CD4-positive, alpha-beta T cell treated with Interleukin-12 subunit alpha and Interleukin-12 subunit beta, for 1 hour (primary cell): ENCODE data around the gene DNM3.
"Not testable (repeated sequence)": the region's sequence is repeated elsewhere in the genome, so short reads cannot be mapped to it uniquely, and the experiment has no call there.

Experiments used
- DNase-seq: peaks from one replicate; pipeline ENCODE4 v3.0.0-alpha.2; 2020

Gene DNM3

DNA sequence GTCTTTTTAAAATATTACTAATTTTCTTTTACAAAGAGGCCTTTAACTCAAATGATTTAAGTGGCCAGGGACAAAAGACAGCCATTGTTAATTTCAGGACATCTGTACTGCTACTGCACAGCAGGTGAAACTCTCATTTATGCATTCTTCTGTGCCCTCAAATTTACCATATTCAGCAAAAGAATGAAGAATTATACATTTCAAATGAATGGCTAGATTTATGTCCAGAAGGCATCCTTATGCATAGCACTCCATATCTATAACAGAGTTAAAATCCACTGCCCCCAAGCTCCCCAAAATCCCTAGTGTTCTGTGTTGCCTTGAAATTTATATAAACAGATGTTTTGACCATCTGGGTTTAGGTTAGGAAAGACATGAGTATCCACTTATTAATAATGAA lies 202.6 kb downstream of the DNM3 start:
- no peak for DNase-seq

DNA sequence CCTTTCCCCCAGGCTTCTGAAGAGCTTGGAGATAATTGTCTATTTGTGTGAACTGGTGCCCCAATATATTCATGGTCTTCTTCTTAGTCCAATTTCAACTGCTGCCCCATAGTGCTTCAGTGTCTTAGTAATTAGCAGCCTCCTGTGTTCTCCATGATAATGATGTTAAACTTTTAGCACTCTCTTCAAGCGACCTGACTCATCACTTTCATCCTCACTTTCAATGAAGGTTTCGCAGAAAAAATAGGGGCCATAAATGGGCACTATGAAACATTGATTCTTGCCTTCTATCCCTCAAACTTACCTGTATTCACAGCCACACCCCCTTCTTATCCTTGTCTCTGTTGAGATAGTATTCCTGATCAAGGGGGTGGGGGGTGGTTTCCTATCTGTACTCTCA lies 210.6 kb downstream of the DNM3 start:
- DNase-seq, result no peak

DNA sequence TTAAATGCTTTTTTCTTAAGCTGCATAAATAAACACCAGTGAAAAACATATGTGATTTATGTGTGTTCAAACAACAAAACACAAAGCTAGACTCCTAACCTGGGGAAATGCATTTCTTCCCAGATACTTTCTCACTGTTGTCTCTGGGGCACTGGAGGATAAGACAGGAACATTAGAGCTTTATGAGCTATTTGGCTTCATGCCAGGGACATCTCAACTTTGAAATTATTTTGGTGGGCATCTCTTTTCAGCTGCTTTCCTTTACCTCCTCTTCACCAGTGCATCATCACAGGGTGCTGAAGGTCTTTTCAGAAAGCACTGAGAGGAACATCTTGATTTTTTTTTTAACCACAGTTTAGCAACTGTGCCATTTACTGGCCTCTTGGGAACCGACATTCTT lies 212.9 kb downstream of the DNM3 start:
- DNase-seq, result no peak

DNA sequence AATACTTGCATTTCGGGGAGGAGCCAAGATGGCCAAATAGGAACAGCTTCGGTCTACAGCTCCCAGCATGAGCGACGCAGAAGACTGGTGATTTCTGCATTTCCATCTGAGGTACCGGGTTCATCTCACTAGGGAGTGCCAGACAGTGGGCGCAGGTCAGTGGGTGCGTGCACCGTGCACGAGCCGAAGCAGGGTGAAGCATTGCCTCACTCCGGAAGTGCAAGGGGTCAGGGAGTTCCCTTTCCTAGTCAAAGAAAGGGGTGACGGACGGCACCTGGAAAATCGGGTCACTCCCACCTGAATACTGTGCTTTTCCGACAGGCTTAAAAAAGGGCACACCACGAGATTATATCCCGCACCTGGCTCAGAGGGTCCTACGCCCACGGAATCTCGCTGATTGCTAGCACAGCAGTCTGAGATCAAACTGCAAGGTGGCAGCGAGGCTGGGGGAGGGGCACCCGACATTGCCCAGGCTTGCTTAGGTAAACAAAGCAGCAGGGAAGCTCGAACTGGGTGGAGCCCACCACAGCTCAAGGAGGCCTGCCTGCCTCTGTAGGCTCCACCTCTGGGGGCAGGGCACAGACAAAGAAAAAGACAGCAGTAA lies 214.6 kb downstream of the DNM3 start:
- DNase-seq, result not testable (repeated sequence)

DNA sequence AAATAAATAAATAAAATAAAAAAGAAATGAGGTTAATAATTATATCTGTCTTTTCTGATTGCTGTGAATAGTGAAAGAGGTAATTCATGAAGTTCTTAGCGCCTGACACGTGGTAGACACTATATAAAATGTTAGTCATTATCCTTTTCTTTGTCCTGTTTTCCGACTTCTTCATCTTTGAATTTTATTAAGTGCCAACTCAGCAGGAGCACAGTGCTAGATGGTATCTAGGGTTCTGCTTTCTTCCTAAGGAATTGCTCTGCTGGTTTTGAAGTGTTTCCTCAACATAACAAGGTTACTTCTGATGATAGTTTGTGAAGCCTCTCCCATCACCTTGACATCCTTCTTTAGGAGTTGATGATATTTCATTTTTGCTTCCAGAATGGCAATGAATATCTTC lies 227.0 kb downstream of the DNM3 start:
- DNase-seq, result no peak

DNA sequence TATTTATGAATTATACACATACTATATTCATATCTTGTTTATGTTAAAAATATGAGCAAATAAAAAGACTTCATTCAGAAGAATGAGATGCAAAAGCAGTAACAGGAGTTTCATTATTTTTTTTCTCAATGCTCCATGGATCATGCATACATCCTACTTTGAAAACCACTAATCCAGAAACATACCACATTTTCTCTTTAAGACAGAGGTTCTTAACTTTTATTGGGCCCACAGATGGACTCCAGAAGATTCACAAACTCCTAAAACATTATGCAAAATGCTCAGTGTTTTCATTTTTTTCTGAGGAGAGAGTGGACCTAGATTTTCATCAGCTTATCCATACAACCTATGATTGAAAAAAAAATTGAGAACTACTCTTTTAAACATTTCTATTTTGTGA lies 227.8 kb downstream of the DNM3 start:
- no peak for DNase-seq

DNA sequence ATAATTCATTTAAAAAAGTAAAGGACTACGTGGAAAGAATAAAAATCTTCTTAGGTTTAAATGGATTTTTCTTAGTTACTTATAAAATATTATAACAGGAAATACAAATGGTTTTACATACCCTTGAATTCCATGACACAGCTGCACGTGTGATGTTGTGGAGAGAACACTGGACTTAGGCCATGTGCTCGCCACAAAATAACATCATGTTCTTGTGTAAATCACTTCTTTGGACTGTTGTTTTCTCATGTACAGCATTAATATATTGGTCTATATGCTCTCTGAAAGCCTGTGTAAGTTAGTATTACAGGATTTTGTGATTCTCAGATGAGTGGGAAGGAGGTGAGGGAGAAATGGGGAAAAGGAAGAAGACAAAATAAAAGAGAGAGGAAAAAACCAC lies 228.2 kb downstream of the DNM3 start:
- DNase-seq, result no peak

DNA sequence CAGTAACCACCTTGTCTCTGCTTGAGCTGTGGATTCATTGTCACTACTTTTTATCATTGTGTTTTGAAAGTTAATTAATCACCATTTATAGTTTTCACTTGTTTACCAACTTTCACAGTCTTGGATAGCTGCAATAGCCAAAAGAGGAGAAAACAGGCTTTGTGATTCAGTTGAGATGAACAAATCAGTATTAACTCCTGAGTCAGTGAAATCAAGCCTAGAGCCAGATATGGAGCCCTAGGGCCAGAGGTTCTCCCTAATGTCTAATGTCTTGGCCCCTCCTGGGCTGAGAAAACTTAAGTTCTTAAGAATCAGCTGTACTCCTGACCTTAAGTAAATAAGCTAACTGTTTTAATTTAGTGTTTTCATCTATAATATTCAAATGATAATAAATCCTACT lies 228.8 kb downstream of the DNM3 start:
- DNase-seq, result no peak

DNA sequence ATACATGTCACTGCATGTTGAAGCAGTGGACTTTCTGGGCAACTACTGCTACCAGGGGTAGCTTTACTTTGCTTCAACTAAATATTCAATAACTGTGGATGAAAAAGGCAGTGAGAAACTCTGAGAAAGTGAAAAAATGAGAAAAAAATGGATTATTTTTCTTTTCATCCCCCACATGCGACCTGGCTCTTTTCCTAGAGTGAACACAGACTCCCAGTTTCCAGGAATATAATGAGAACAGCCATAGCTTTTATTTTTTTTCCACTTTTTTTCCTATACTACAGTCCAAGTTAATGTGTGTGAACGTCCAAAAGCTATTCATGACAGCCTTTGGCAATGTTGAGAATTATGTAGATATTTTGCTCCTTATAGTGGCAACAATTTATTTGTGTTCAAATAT lies 230.4 kb downstream of the DNM3 start:
- DNase-seq, result no peak

DNA sequence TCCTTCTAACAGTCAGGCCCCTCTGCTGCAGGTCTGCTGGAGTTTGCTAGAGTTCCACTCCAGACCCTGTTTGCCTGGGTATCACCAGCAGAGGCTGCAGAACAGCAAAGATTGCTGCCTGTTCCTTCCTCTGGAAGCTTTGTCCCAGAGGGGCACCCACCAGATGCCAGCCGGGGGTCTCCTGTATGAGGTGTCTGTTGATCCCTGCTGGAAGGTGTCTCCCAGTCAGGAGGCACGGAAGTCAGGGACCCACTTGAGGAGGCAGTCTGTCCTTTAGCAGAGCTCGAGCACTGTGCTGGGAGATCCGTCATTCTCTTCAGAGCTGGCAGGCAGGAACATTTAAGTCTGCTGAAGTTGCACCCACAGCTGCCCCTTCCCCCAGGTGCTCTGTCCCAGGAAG lies 238.6 kb downstream of the DNM3 start:
- not testable (repeated sequence) for DNase-seq

DNA sequence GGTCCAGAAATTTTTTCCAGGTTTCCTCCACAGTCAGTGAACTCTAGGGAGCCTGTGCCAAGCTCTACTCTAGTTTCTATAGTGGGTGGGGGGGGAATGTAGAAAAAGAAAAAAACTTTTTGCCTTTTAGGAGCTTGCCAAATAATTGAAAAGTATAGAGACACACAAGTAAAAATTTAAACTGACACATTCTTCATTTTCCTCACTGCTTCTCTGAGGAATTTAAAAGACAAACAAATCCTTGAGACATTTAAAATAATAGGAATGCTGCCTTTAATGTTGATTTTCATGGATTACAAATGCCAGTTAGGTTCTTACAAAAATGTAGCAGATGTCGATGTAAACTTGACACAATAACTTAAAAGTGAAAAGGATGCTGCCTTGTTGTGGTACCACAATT lies 241.9 kb downstream of the DNM3 start:
- no peak for DNase-seq

DNA sequence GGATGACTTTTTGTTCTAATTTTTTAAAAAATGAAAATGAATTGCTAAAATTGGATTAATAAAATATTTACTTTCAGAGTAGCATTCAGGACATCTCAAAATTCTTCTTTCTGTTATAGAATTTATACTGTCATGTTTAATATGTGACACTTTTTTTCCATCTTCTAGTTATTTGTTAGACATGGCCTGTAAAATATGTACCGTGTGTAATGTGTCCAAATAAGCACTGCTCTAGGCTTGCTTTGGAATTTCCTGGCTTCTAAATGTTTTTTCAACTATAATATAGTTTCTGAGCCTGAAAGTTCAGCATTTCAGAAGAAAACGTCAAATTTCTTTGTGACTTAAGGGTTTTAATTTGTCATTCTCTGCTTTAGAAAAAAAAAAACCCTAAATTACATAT lies 243.6 kb downstream of the DNM3 start:
- no peak for DNase-seq

DNA sequence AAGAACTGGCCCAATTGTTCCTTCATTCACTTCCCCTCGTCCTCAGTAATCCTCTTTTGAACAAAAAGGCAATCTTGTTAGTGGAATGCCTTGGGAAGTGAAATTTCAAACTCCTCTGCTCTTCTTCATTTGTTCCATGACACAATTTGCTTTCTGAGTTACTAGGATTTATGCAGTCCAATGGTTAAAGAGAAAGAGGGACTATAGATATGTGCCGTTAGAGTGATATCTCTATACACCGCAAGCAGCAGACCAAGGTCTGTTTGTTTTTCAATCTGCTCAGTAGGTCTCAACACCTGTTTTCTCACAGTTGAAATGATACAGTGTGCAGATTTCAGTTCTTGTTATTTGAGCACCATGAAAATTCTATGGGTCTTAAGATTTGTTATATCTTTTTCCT lies 244.0 kb downstream of the DNM3 start:
- no peak for DNase-seq

DNA sequence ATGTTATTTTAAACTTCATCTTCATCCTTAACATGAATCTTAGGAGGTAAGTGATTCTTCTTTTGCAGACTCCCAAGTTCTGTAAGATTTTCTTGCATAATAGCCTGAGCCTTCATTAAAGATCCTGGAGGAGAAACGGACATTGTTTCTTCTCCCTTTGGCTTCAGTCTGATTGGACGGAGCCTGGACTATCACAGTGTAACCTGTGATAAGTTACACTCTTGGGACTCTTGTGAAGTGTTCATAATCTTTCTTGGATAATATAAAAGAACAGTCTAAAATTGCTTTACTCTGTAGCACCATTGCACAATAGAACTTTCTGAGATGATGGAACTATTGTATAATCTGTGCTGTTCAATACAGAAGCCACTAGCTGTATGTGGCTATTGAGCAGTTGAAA lies 244.8 kb downstream of the DNM3 start:
- no peak for DNase-seq

DNA sequence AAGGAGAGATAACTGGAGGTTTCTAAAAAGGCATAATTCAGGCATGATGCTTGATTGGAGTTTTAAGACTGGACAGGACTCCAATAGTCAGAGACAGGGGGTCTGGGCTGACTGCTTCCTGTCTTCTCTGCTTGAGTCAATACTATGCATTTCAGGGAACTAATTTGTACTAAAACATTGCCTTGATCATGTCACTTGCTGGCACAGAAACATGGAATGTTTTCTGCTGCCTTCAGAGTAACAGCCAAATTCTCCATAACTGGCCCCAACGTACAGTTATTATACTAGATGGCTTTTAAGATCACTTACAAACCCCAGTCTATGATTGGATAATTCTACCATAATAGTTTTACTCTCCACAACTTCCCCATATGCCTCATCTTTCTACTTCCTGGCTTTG lies 247.0 kb downstream of the DNM3 start:
- no peak for DNase-seq

DNA sequence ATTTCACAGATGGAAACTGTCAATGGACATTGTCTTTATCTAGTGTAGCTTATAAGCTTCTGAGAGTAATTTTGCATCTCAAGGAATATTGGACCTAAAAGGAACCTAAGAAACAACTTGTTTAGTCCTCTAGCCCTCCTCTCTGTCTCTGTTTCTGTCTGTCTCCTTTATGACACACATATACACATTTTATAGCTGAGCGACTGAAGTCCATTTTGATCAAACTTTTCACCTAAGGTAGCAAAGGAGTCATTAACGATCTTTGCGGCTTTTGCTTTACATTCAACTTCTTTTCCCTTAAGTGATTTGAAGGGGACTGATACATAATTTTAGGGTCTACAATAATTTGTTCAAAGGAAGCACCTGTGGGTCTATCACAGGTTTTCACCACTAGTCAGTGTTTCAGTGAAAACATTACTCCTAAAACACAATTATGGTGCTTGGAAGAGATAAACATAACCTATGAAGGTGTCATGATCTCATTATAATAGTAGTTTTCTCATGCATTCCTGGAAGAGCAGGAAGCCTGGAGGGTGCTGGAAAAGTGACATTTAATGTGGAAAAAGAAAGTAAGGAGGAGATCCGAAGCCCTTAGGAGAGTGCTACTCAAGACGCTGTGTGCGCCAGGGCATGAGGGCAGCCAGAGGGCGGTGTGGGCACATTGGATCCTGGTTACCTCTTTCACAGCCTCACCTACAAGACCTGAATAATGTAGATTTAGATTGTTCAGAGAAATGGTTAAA lies 248.6 kb downstream of the DNM3 start:
- peak; percentile 63 for DNase-seq

DNA sequence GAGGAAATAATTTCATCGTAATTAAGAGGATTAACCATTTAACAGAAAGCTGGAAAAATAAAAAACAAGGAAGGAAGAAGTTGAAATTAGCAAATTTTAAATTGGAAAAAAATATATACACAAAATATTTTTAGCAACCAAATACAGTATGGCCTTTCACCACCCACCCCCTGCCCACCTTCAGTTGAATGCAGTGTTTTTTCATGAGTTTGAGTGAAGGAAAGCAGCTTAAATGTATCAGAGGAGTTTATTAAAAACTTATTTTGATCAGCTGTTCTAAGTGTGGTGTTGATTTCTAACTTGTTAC lies 249.2 kb downstream of the DNM3 start:
- DNase-seq, result no peak

DNA sequence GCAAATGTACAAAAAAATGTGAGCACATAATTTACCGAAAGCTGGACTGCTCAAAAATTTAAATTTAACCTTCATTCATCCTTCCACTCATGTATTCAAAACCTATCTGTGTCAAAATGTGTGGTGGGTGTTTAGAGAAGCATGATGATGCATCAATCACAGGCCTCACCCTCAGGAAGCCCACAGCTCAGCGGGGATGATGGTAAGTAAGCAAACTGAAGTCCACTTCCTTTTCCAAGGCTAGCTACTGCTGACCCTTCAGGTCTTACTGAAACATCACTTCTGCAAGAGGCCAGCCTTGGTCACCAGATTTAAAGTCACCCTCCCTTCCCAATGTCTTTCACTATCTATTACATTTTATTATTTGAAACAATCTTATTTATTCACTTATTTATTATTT lies 254.5 kb downstream of the DNM3 start:
- DNase-seq, result no peak

DNA sequence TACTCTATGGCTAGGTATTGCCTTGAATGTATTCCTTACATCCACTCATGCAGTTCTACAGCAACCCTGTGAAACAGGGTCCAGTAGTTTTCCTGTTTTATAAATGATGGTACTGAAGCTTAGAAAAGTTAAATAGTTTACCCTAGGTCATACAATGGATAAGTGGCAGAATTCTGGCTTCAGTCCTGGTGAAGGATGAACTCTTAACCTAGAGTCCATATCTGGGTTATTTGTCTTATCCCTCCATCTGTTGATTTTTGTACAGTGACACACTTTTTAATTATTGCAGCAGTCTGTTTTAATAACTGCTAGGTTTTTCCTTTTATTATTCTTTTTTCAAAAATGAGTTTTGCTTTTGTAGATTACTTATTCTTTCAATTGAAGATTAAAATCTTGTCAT lies 263.9 kb downstream of the DNM3 start:
- DNase-seq, result no peak

DNA sequence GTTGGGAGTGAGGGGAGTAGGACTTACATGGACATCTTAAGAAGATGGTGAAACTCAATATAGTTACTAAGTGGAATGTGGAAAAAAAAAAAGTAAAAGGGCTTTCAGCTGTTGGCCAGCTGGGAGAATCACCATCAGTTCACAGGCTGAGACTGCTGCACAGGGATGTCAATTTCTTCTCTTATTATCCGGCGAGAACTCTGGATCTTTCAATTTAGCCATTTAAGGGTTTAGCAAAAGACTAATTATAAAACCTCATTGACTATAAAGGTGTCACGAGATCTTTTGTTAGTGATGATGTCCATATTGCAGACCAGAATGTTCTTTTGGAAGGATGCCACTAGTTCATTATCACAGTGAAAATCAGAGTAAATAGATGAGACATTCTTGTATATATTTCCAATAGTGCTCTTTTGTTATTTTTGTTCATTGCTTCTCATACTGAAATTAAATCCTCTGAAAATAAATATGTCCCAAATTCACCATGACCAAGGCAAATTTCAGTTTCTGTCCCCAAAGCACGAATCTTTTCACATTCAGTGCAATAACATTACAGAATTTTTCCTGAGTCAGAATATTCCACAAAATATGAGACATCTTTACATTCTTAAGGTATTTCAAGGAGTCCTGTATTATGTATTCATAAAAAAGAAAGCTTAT lies 266.1 kb downstream of the DNM3 start:
- DNase-seq, result no peak

DNA sequence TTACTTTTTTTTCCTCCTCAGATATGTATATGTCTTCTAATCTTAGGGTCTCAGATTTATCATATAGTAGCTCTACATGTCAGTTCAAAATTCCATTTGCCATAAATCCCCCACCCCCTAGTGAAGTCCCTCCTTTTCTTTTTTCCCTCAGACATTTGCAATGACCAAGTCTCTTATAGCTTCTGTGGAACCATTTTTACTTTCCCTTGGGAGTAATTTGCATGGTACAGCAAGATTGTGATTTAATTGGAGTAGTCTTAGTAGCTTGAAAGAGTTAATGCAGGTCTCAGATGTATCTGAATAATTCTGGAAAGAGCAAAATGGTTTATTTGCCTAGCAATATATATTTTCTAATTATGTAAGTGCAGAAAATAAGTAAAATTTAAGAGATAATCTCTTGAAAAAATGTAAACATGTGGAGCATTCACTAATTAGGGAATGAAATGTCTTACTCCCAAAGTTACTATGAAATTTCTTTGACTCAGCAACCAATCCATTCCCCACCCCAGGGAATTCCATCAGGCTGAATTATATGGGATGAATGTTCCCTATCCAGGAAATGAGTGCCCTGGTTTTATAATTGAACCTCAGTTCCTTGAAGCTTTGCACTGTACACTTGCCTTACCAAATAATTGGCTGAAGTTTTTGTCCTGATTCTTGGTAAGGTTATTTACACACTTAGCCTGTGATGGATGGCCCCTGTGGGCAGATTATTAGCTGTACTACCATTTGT lies 267.0 kb downstream of the DNM3 start:
- DNase-seq, result no peak

DNA sequence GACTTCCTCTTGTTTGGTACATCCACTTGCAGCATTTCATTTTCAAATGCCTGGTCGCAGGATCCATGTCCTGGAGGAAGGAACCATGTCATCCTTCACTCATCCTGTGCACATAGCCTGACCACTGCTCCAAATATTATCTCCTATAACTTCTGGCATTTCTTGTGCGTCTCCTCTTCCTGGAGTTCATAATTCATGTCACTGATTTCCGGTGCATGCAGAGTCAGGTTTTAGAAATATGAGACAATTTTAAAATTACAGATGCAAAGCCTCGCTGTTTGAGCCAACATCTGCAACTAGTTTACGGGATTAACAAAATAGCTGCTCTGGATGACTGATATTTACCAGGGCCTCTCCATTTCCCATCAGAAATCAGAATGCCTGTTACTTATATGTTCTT lies 268.1 kb downstream of the DNM3 start:
- no peak for DNase-seq

DNA sequence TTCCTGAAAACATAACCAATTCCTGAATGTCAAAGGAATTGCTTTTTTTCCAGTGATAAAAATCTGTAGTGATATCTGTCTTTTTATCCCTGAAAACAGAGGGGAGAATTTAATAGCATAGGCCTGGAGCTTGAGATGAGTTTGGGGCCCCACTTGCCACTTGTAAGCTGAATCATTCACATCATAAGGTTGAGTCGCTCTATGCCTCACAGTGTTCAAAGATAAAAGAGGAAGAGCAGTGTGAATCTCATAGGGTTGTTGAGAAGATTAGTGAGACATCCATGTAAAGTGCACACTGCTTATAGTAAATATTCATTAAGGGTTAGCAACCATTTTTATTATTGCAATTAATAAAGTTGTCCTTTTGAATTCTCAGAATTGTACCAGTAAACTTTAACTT lies 271.3 kb downstream of the DNM3 start:
- DNase-seq, result no peak

DNA sequence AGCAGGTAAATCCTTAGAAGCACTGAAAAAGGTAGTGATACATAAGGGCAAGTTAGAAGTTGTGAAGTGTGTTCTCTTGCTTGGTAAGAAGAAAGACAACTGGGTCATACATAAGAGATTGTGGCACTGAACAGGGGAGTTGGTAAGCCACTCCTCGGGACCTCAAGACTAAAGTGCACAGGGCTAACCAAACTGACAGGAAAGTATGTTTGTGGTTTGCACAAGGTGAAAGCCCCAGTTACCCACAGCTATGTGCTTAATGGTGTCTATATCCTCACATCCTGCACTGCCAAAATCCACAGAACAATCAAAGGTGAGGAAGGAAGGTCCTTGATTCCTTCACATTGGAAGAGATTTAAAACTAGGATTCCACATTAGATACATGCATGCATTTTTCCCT lies 276.5 kb downstream of the DNM3 start:
- DNase-seq, result peak; percentile 51
